GM12891 (cell line): ENCODE data around the gene RPL13A. TPM values are rescaled to one million over a fixed set of nuclear protein-coding genes. Genes with fewer than 3 reads are reported as not detected.

Source experiments
- DNase-seq: peaks from one replicate; pipeline ENCODE4 v3.0.0; 2011; ENCODE audit warnings: low spot score; ENCODE audit not compliant: insufficient read length
- FAIRE-seq: peaks from 2 replicates; lab custom pipeline; 2011; peaks lifted over from hg19 to GRCh38; lab: Jason Lieb, UNC
- PAX5 ChIP-seq: IDR thresholded peaks from 2 replicates; pipeline ENCODE4 v1.6.1; 2011; ENCODE audit warnings: low read length, moderate library complexity, mild to moderate bottlenecking; ENCODE audit not compliant: insufficient read depth, severe bottlenecking
- POLR2A ChIP-seq: IDR thresholded peaks from 2 replicates; pipeline ENCODE4 v1.6.1; 2011; ENCODE audit warnings: low read depth, low read length, control low read depth
- POLR2AphosphoS5 ChIP-seq: IDR thresholded peaks from 2 replicates; pipeline ENCODE4 v1.6.1; 2011; ENCODE audit warnings: low read depth, low read length, control low read depth
- POU2F2 ChIP-seq: IDR thresholded peaks from 2 replicates; pipeline ENCODE4 v1.6.1; 2011; ENCODE audit warnings: low read depth, mild to moderate bottlenecking, control low read depth, low read length, moderate library complexity
- SPI1 ChIP-seq: IDR thresholded peaks from 2 replicates; pipeline ENCODE4 v1.6.1; 2011; ENCODE audit warnings: low read depth, low read length, control low read depth
- TAF1 ChIP-seq: IDR thresholded peaks from 2 replicates; pipeline ENCODE4 v1.6.1; 2011; ENCODE audit warnings: low read depth, low read length, control low read depth
- polyA plus RNA-seq: library from polyadenylated mRNA; unstranded; fragments of >200 nt; gene quantifications from one replicate; pipeline ENCODE4 v1.2.1, GENCODE V29; 2012; ENCODE audit warnings: low read depth, missing spikeins, inconsistent platforms; ENCODE audit not compliant: missing spikeins

Gene RPL13A
- polyA plus RNA-seq, result 6,963 TPM

DNA sequence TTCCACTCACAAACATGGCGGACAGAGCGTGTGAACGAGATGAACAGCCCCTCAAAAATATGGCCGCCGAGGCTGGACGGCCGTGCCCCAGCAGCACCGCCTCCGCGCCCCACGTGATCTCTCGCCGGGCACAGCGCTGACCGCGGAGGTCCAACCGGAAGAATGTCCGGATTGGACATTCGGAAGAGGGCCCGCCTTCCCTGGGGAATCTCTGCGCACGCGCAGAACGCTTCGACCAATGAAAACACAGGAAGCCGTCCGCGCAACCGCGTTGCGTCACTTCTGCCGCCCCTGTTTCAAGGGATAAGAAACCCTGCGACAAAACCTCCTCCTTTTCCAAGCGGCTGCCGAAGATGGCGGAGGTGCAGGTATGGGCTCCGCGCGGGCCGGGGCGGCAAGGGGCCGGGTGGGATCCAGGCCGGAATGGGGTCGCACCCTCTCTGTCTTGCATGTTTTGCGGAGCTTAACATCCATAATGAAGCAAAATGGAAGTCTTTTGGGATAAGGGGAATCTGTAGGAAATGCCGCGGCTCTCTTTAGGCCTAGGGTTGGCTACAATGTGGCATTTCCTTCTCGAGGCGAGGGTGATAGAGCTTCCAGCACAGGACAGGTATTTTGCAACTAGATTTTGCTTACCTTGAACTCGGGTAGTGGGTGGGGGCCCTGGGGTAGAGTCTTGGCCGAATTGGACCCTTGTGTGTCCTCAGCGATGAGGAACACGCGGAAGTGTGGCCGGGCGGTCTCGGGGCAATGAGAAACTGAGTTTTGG, at the start of gene RPL13A:
TSS of gene RPL13A (plus strand) at position 332 of the 769 bp plus-strand sequence. CDS start at position 354, 22 bp downstream.
- peak; percentile 93 for DNase-seq
- TF ChIP-seq POLR2AphosphoS5 (peak; percentile 99), TAF1 (peak; percentile 99), SPI1 (no peak), POU2F2 (peak; percentile 83), POLR2A (peak; percentile 99), PAX5 (no peak)
- FAIRE-seq, result peak; percentile 99

DNA sequence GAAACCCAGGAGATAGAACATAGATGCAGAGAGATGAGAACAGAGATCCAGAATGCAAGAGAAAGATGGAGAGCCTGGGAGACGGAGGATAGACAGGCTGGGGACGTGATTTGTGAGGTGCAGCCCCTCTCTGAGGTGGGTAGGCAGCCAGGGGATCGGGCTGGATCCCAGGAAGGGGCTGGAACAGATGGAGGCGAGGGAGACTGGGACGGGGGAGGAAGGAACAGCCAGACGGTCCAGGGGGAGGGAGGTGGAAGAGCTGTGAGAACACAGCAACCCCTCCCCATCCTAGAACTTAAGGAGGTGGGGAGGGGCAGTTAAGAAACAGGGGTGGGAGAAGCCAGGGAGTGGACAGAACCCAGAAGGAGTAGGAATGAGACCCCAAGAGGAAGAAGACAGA, 49.1 kb upstream of the RPL13A start:
- FAIRE-seq (no peak), DNase-seq (no peak)
- no peak for TF ChIP-seq SPI1
- TF ChIP-seq TAF1, result no peak
- no peak for TF ChIP-seq PAX5
- TF ChIP-seq POLR2A, result no peak
- TF ChIP-seq POU2F2, result no peak
- TF ChIP-seq POLR2AphosphoS5, result no peak

DNA sequence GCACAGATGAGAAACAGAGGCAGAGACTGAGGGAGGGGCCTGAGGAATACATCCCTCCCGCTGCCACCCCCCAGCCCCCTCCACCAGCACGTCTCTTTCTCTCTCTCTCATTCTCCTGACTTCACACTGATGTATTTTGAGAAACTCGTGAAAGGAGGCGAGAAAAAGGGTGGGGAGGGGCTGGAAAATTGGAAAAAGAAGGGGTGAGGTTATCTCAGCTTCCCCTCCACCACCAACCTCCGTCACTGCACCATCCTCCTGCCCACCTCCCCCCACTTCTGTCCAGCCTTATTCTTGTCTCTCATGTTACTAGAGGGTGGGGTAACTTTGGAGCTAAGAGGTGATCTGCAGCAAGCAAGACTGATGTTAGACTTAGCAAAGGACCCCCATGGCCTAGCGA, 47.6 kb upstream of the RPL13A start:
- no peak for TF ChIP-seq TAF1
- no peak for TF ChIP-seq POU2F2
- no peak for TF ChIP-seq PAX5
- no peak for TF ChIP-seq POLR2AphosphoS5
- TF ChIP-seq SPI1, result no peak
- no peak for TF ChIP-seq POLR2A
- FAIRE-seq, result no peak
- no peak for DNase-seq

DNA sequence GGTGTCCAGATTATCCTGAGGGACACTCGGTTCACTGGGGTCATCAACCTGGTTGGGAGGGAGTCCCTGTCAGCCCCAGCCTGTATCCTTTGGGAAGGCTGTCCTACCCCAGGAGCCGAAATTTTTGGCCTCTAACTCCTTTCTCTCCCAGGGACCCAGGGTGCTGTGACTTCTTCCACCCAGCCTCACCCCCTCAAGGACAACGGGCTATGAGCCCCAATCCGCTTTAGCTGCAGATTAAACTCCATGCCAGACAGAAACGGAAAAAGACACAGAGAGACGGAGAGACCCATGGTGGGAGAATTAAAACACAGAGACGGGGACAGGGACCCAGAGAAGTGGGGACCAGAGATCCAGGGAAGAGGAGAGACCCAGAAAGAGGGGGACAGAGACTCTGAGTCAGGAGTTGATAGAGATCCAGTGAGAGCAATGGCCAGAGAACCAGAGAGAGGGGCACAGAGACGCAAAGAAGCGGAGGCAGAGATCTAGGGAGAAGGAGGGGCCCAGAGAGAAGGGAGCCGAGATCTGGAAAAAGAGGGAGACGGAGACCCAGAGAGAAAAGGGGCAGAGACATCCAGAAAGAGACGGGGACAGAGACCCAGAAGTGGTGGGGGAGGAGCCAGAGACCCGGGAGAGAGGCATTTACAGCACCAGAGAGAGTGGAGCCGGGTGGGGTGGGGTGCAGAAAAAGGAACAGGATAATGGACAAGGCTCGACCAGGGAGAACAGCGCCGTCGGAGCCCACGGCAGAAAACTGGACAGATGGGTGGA, 46.8 kb upstream of the RPL13A start:
- TF ChIP-seq SPI1 (no peak), POLR2AphosphoS5 (no peak), TAF1 (no peak), PAX5 (no peak), POLR2A (no peak), POU2F2 (no peak)
- no peak for FAIRE-seq
- no peak for DNase-seq

DNA sequence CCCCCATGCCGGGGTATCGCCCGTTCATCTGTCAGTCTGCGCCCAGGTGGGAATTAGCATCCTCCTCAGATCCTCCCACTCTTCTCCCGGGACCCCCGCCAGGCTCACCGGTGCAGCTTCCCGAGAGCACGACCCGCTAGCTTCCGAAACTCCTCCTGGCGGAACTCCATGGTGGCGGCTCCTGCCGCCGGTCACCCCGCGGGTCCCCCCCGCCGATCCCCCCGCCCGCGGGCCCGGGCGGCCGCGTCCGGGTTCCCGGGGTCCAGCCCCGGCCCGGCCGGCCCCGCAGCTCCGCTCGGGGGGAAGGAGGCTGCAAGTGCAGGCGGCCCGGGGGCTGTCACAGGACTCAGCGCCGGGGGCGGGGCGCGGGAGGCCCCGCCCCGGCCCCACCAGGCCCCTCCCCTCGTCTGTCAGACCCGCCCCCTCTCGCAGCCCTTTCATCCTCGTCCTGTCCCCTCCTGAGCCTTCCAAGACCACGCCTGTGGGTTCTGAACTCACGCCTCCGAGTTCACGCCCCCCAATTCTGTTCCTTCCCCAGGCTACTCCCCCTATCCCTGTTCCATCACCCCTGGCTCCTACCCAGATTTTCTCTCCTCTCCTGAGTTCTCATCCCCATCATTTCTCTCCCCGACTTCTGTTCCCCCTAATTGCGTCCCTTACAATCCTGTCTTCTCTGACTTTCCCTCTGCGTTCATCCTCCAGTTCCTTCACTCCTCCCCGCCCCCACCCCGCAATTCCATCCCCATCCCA, 46.0 kb upstream of the RPL13A start, which contains the start of gene SLC17A7:
TSS of gene SLC17A7 (minus strand) at position 318 of the 750 bp plus-strand sequence. CDS start at position 170, 148 bp downstream.
- TF ChIP-seq TAF1 (no peak), POU2F2 (no peak), PAX5 (no peak), POLR2A (no peak), SPI1 (no peak), POLR2AphosphoS5 (no peak)
- no peak for FAIRE-seq
- peak; percentile 66 for DNase-seq

DNA sequence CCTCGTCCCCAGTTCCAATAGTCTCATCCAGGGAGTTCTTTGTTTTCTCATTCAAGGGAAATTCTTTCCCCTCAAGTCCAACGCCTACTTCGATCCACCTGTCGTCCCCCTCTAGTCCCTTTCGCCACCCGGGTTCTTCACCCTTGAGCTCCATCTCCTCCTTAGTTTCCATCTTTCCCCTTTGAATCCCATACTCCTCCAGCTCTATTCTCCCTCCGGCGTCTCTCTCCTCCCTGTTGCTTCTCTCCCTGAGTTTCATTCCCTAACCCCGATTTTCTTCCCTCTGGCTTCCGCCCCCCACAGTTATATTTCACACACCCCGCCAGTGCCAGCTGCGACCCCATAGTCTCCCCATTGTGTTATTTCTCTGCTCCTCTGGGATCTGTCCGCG, 45.5 kb upstream of the RPL13A start:
- FAIRE-seq (no peak), DNase-seq (no peak)
- TF ChIP-seq TAF1, result no peak
- TF ChIP-seq POU2F2, result no peak
- TF ChIP-seq POLR2AphosphoS5, result no peak
- no peak for TF ChIP-seq POLR2A
- no peak for TF ChIP-seq PAX5
- TF ChIP-seq SPI1, result no peak

DNA sequence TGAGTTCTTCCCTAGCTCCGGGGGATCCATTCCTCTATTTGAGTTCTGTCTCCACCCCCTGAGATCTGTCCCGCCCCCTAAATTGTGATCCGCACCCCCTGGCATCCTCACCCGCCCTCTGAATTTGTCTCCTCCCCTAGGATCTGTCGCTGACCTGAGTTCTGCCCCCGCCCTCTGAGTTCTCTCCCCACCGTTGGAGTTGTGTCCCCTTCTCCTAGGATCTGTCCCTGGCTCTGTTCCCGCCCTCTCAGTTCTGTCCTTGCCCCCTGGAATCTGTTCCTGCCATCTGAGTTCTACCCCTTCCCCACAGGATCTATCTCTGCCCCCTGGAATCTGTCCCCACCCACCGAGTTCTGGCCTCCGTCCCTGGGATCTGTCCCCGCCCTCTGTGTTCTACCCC, 45.1 kb upstream of the RPL13A start:
- no peak for FAIRE-seq
- no peak for TF ChIP-seq SPI1
- no peak for TF ChIP-seq TAF1
- TF ChIP-seq POLR2AphosphoS5, result no peak
- TF ChIP-seq PAX5, result no peak
- no peak for TF ChIP-seq POLR2A
- no peak for TF ChIP-seq POU2F2
- no peak for DNase-seq

DNA sequence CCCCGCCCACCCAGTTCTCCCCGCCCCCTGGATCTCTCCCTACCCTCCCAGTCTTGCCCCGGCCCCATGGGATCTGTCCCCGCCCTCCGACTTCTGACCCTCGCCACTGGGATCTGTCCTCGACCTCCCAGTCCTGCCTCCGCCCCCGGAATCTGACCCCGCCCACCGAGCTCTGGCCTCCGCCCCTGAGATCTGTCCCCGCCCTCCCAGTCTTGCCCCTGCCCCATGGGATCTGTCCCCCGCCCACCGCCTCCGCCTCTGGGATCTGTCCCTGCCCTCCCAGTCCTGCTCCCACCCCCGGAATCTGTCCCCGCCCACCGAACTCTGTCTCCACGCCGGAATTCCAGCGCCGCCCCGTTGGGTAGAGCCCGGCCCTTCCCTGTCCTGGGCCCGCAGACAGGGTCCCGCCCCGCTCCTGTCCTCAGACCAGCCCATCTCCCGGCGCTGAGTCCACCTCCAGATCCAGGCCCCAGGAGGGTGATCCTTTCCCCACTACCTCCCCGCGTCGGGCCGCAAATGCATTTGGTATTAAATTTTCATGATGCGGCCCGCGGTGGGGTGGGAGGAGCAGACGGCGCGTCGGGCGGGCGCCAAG, 44.5 kb upstream of the RPL13A start:
- FAIRE-seq (peak; percentile 71), DNase-seq (peak; percentile 70)
- TF ChIP-seq TAF1 (no peak), POU2F2 (no peak), PAX5 (no peak), SPI1 (no peak), POLR2A (no peak), POLR2AphosphoS5 (no peak)
